HepG2 (cell line): ENCODE results near the gene CALHM5. TPM values are rescaled to one million over a fixed set of nuclear protein-coding genes. Genes with fewer than 3 reads are reported as not detected.

Source experiments
- BCL6 ChIP-seq: IDR thresholded peaks from 2 replicates; pipeline ENCODE4 v1.6.1; 2016; ENCODE audit warnings: missing genetic modification reagents, missing compliant biosample characterization
- FOSL1 ChIP-seq: sonication (generic); formaldehyde crosslinking; IDR thresholded peaks from 2 replicates; pipeline ENCODE4 v1.9.0; 2021; ENCODE audit warnings: missing genetic modification reagents, borderline replicate concordance
- MTF1 ChIP-seq: sonication (generic); formaldehyde crosslinking; IDR thresholded peaks from 2 replicates; pipeline ENCODE4 v1.5.0; 2020; ENCODE audit warnings: missing genetic modification reagents
- SALL2 ChIP-seq: sonication (generic); formaldehyde crosslinking; IDR thresholded peaks from 2 replicates; pipeline ENCODE4 v1.8.1; 2023; ENCODE audit warnings: mild to moderate bottlenecking, missing genetic modification reagents, inconsistent platforms
- TEF ChIP-seq: sonication (generic); formaldehyde crosslinking; IDR thresholded peaks from 2 replicates; pipeline ENCODE4 v1.5.0; 2020; ENCODE audit warnings: missing genetic modification reagents
- THAP11 ChIP-seq: IDR thresholded peaks from 2 replicates; pipeline ENCODE4 v1.6.1; 2016; ENCODE audit warnings: missing biosample characterization, missing genetic modification reagents
- XRCC5 ChIP-seq: fragments of 200-400 bp; formaldehyde crosslinking; optimal IDR thresholded peaks from 2 replicates; pipeline ENCODE3; 2017; ENCODE audit warnings: mild to moderate bottlenecking, low read length
- ZHX1 ChIP-seq: sonication (generic); formaldehyde crosslinking; IDR thresholded peaks from 2 replicates; pipeline ENCODE4 v1.8.1; 2022; ENCODE audit warnings: low read depth, mild to moderate bottlenecking, missing genetic modification reagents
- ZNF33B ChIP-seq: sonication (generic); formaldehyde crosslinking; IDR thresholded peaks from 2 replicates; pipeline ENCODE4 v1.5.1; 2020; ENCODE audit warnings: mild to moderate bottlenecking, missing genetic modification reagents
- ZNF34 ChIP-seq: sonication (generic); formaldehyde crosslinking; IDR thresholded peaks from 2 replicates; pipeline ENCODE4 v1.4.0; 2020; ENCODE audit warnings: mild to moderate bottlenecking, missing genetic modification reagents, borderline replicate concordance
- ZNF549 ChIP-seq: sonication (generic); formaldehyde crosslinking; IDR thresholded peaks from 2 replicates; pipeline ENCODE4 v1.5.0; 2020; ENCODE audit warnings: missing genetic modification reagents
- ZSCAN20 ChIP-seq: sonication (generic); formaldehyde crosslinking; IDR thresholded peaks from 2 replicates; pipeline ENCODE4 v1.4.0; 2020; ENCODE audit warnings: missing genetic modification reagents, mild to moderate bottlenecking, borderline replicate concordance
- polyA plus RNA-seq, 8 experiments: library from polyadenylated mRNA; depleted of rRNA in 3 of 8; stranded (reverse) in 7 of 8; unstranded in 1 of 8; fragments of >200 nt; fragmentation: Illumina TruSeq in 4 of 8; extraction: Trizol in 4 of 8; gene quantifications; 2 replicates each; pipeline versions ENCODE4 v1.2.1 to v1.2.3, GENCODE V29; 2011 to 2016; ENCODE audit warnings: low read depth in 4 of 8, missing spikeins in 1 of 8, mixed read lengths in 1 of 8; ENCODE audit not compliant: insufficient read depth in 1 of 8
- total RNA-seq, 5 experiments: library from RNA; depleted of rRNA; stranded (reverse); fragments of >200 nt; fragmentation: Illumina TruSeq; extraction: Trizol; gene quantifications; 2 replicates each; pipeline ENCODE4 v1.2.3, GENCODE V29; 2016; ENCODE audit warnings: low read depth in 1 of 5
- TF ChIP-seq, protein P1 (sequence below): sonication (generic); formaldehyde crosslinking; conservative IDR thresholded peaks from 2 replicates; pipeline ENCODE4 v1.4.0; 2020; ENCODE audit warnings: mild to moderate bottlenecking, missing genetic modification reagents, moderate library complexity
- TF ChIP-seq, protein P2 (sequence below): sonication (generic); formaldehyde crosslinking; IDR thresholded peaks from 2 replicates; pipeline ENCODE4 v1.4.0; 2020; ENCODE audit warnings: missing genetic modification reagents
- TF ChIP-seq, protein P3 (sequence below): sonication (generic); formaldehyde crosslinking; IDR thresholded peaks from 2 replicates; pipeline ENCODE4 v1.4.0; 2020; ENCODE audit warnings: missing genetic modification reagents, borderline replicate concordance
- TF ChIP-seq, protein P4 (sequence below): sonication (generic); formaldehyde crosslinking; IDR thresholded peaks from 2 replicates; pipeline ENCODE4 v1.5.1; 2020; ENCODE audit warnings: mild to moderate bottlenecking, missing genetic modification reagents, borderline replicate concordance

The CALHM5 gene
- total and polyA plus RNA-seq, 2 of the 13 experiments (the other 11 are each of a cell fraction or from before 2014, with no cell fraction given), result not detected

- TF ChIP-seq ZNF549 (CRISPR knock-in tag) (no peak), ZNF33B (CRISPR knock-in tag) (no peak), FOSL1 (CRISPR knock-in tag) (no peak), MTF1 (CRISPR knock-in tag) (no peak), ZNF34 (CRISPR knock-in tag) (no peak), XRCC5 (no peak), THAP11 (CRISPR knock-in tag) (0 out of 2 replicates have a peak, but pooled peaks have one; percentile 16), ZSCAN20 (CRISPR knock-in tag) (no peak), BCL6 (CRISPR knock-in tag) (no peak), TEF (CRISPR knock-in tag) (no peak), SALL2 (CRISPR knock-in tag) (no peak), ZHX1 (CRISPR knock-in tag) (no peak)
- TF ChIP-seq, protein P1, sequence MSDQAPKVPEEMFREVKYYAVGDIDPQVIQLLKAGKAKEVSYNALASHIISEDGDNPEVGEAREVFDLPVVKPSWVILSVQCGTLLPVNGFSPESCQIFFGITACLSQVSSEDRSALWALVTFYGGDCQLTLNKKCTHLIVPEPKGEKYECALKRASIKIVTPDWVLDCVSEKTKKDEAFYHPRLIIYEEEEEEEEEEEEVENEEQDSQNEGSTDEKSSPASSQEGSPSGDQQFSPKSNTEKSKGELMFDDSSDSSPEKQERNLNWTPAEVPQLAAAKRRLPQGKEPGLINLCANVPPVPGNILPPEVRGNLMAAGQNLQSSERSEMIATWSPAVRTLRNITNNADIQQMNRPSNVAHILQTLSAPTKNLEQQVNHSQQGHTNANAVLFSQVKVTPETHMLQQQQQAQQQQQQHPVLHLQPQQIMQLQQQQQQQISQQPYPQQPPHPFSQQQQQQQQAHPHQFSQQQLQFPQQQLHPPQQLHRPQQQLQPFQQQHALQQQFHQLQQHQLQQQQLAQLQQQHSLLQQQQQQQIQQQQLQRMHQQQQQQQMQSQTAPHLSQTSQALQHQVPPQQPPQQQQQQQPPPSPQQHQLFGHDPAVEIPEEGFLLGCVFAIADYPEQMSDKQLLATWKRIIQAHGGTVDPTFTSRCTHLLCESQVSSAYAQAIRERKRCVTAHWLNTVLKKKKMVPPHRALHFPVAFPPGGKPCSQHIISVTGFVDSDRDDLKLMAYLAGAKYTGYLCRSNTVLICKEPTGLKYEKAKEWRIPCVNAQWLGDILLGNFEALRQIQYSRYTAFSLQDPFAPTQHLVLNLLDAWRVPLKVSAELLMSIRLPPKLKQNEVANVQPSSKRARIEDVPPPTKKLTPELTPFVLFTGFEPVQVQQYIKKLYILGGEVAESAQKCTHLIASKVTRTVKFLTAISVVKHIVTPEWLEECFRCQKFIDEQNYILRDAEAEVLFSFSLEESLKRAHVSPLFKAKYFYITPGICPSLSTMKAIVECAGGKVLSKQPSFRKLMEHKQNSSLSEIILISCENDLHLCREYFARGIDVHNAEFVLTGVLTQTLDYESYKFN (CRISPR knock-in tag), result 0 out of 2 replicates have a peak, but pooled peaks have one; percentile 16
- TF ChIP-seq, protein P2, sequence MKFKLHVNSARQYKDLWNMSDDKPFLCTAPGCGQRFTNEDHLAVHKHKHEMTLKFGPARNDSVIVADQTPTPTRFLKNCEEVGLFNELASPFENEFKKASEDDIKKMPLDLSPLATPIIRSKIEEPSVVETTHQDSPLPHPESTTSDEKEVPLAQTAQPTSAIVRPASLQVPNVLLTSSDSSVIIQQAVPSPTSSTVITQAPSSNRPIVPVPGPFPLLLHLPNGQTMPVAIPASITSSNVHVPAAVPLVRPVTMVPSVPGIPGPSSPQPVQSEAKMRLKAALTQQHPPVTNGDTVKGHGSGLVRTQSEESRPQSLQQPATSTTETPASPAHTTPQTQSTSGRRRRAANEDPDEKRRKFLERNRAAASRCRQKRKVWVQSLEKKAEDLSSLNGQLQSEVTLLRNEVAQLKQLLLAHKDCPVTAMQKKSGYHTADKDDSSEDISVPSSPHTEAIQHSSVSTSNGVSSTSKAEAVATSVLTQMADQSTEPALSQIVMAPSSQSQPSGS (CRISPR knock-in tag), result no peak
- TF ChIP-seq, protein P3, sequence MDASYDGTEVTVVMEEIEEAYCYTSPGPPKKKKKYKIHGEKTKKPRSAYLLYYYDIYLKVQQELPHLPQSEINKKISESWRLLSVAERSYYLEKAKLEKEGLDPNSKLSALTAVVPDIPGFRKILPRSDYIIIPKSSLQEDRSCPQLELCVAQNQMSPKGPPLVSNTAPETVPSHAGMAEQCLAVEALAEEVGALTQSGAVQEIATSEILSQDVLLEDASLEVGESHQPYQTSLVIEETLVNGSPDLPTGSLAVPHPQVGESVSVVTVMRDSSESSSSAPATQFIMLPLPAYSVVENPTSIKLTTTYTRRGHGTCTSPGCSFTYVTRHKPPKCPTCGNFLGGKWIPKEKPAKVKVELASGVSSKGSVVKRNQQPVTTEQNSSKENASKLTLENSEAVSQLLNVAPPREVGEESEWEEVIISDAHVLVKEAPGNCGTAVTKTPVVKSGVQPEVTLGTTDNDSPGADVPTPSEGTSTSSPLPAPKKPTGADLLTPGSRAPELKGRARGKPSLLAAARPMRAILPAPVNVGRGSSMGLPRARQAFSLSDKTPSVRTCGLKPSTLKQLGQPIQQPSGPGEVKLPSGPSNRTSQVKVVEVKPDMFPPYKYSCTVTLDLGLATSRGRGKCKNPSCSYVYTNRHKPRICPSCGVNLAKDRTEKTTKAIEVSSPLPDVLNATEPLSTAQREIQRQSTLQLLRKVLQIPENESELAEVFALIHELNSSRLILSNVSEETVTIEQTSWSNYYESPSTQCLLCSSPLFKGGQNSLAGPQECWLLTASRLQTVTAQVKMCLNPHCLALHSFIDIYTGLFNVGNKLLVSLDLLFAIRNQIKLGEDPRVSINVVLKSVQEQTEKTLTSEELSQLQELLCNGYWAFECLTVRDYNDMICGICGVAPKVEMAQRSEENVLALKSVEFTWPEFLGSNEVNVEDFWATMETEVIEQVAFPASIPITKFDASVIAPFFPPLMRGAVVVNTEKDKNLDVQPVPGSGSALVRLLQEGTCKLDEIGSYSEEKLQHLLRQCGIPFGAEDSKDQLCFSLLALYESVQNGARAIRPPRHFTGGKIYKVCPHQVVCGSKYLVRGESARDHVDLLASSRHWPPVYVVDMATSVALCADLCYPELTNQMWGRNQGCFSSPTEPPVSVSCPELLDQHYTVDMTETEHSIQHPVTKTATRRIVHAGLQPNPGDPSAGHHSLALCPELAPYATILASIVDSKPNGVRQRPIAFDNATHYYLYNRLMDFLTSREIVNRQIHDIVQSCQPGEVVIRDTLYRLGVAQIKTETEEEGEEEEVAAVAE (CRISPR knock-in tag), result no peak
- TF ChIP-seq, protein P4, sequence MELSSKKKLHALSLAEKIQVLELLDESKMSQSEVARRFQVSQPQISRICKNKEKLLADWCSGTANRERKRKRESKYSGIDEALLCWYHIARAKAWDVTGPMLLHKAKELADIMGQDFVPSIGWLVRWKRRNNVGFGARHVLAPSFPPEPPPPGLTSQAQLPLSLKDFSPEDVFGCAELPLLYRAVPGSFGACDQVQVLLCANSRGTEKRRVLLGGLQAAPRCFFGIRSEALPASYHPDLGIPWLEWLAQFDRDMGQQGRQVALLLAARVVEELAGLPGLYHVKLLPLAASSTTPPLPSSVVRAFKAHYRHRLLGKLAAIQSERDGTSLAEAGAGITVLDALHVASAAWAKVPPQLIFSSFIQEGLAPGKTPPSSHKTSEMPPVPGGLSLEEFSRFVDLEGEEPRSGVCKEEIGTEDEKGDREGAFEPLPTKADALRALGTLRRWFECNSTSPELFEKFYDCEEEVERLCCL (CRISPR knock-in tag), result no peak
Observed at GRCh38 chr6:116536216-116536621, 24.8 kb downstream of the CALHM5 start (continued).
